Lung (tissue), 12 donors: ENCODE data around the gene PMF1. TPM values are rescaled to one million over a fixed set of nuclear protein-coding genes. Genes with fewer than 3 reads are reported as not detected.

Source experiments
- ATAC-seq: fragments of 200-7000 bp; cut with Tn5 transposase; one replicate; pipeline ENCODE4 v1.9.1; 2020; ENCODE audit warnings: moderate number of reproducible peaks; ENCODE audit not compliant: insufficient read depth, low FRiP score
- DNase-seq, 3 donors: peaks; one replicate each; pipeline ENCODE4 v3.0.0-alpha.2; 2013 to 2017
- H3K27ac ChIP-seq, 2 donors: one replicate each; pipeline ENCODE4 v1.5.1; 2013; ENCODE audit warnings: mild to moderate bottlenecking in 2 of 2, moderate library complexity in 2 of 2, control low read depth in 1 of 2, inconsistent platforms in 1 of 2, low read depth in 1 of 2, low read length in 1 of 2
- H3K27me3 ChIP-seq, 3 donors: one replicate each; pipeline ENCODE4 v1.5.1; 2013; ENCODE audit warnings: low read length in 2 of 3; ENCODE audit not compliant: control insufficient read depth in 3 of 3, insufficient read depth in 3 of 3
- H3K36me3 ChIP-seq, 4 donors: one replicate each; pipeline ENCODE4 v1.5.1; 2013; ENCODE audit warnings: low read length in 4 of 4, mild to moderate bottlenecking in 1 of 4, moderate library complexity in 1 of 4; ENCODE audit not compliant: control insufficient read depth in 4 of 4, insufficient read depth in 4 of 4
- H3K4me1 ChIP-seq, 5 donors: one replicate each; pipeline ENCODE4 v1.5.1; 2013; ENCODE audit warnings: low read length in 5 of 5, mild to moderate bottlenecking in 2 of 5, moderate library complexity in 1 of 5; ENCODE audit not compliant: control insufficient read depth in 5 of 5, insufficient read depth in 5 of 5
- H3K4me3 ChIP-seq: one replicate; pipeline ENCODE4 v1.5.1; 2013; ENCODE audit warnings: mild to moderate bottlenecking, control low read depth, moderate library complexity
- H3K9ac ChIP-seq, 2 donors: one replicate each; pipeline ENCODE4 v1.5.1; 2013; ENCODE audit warnings: low read length in 2 of 2, control low read depth in 1 of 2; ENCODE audit not compliant: insufficient read depth in 1 of 2
- H3K9me3 ChIP-seq, 4 donors: one replicate each; pipeline ENCODE4 v1.5.1; 2013; ENCODE audit warnings: low read length in 3 of 4, mild to moderate bottlenecking in 1 of 4, moderate library complexity in 1 of 4; ENCODE audit not compliant: control insufficient read depth in 4 of 4, insufficient read depth in 3 of 4
- CTCF ChIP-seq: IDR thresholded peaks from 2 replicates; pipeline ENCODE4 v1.5.1; 2012; ENCODE audit warnings: mild to moderate bottlenecking; ENCODE audit errors: control extremely low read depth, extremely low read depth
- WGBS, 2 donors: extraction: QIAGEN DNeasy Blood & Tissue Kit; methylation state at CpG; one replicate each; pipeline ENCODE4 v1.1.7; 2013; 5-methylcytosine and 5-hydroxymethylcytosine counted together
- polyA plus RNA-seq, 2 donors: library from polyadenylated mRNA; stranded (reverse); fragments of 200-250 nt; gene quantifications; one replicate each; pipeline ENCODE4 v1.2.1, GENCODE V29; 2013
- total RNA-seq, 2 donors: library from RNA; depleted of rRNA in 1 of 2; stranded (reverse); fragments of >200 nt in 1 of 2; gene quantifications; one replicate each; pipeline ENCODE4 v1.2.1, GENCODE V29; 2014 to 2021
- donor health status: control.
- donor health status: control.
- donor health status: Bipolar disorder and iron deficiency.
- donor health status: healthy.
- donor health status: DM: yes; HTN: yes; CAD: no.

The PMF1 gene
- total and polyA plus RNA-seq, 4 donors, result 60.0 to 144 (median 64.7) TPM

DNA sequence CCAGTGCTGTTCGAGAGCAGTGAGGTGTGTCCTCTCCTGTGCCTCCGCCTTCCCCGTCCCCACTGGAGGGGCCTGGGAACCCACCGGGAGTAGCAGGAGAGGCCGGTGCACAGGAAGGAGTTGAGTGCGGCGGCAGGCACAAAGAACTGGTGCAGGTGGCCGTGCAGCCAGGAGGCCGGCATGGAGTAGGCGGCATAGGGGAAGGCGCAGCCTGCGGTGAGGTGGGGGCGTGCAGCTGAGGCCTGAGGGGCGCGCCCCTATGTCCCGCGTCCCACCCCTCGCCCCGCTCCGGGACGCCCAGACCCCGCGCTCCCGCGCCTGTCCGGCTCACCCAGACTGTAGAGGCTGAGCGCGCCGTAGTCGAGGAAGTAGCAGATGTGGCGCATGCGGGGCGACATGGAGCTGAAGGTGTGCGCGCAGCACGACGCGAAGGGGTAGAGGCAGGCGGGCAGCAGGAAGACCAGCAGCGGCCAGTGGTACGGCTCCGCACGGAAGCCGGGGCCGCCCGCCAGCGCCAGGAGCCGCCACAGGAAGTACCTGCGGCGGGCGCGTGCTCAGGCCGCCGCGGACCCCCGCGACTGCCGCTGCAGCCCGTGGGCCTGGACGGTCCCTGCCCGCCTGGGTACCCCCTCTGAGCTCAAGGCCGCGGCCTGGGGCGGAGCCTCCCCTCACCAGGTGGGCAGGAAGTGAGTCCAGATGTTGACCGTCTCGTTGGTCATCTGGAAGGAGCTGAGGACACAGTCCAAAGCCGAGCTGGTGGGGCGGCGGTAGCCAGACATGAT, 32.8 kb downstream of the PMF1 start:
- no peak for ATAC-seq
- Histone ChIP-seq H3K4me1 (peaks cover 0 to 13% (median 0%) of the 10 kb centered on the region in 5 donors), H3K4me3 (no peak overlapping the region), H3K9me3 (peaks cover 0 to 1% (median 0%) of the 10 kb centered on the region in 4 donors), H3K27ac (no peak overlapping the region), H3K27me3 (peaks cover 0 to 16% (median 12%) of the 10 kb centered on the region in 3 donors), H3K36me3 (peaks cover 0 to 28% (median 9%) of the 10 kb centered on the region in 4 donors), H3K9ac (no peak overlapping the region)
- no peak for TF ChIP-seq CTCF
- DNase-seq, result peak in 1 of 3 donors; percentile 34
- 5% methylated on average over 48 to 69 of the region's 69 CpGs for WGBS, 2 donors

GRCh38 chr1:156246241-156246780, 33.5 kb downstream of the PMF1 start:
- TF ChIP-seq CTCF, result no peak
- Histone ChIP-seq H3K9ac (no peak overlapping the region), H3K4me3 (no peak overlapping the region), H3K27ac (no peak overlapping the region), H3K9me3 (peaks cover 0 to 1% (median 0%) of the 10 kb centered on the region in 4 donors), H3K36me3 (peaks cover 0 to 28% (median 12%) of the 10 kb centered on the region in 4 donors), H3K27me3 (peaks cover 0 to 16% (median 12%) of the 10 kb centered on the region in 3 donors), H3K4me1 (peaks cover 0 to 13% (median 0%) of the 10 kb centered on the region in 5 donors)
- WGBS, 2 donors, result 42 to 57% methylated on average over 10 of the region's 10 CpGs
- DNase-seq (no peak), ATAC-seq (no peak)

- 60 to 76% methylated on average over 16 of the region's 16 CpGs for WGBS, 2 donors
- Histone ChIP-seq H3K4me1 (peaks cover 0 to 13% (median 0%) of the 10 kb centered on the region in 5 donors), H3K27ac (no peak overlapping the region), H3K27me3 (peaks cover 0 to 16% (median 12%) of the 10 kb centered on the region in 3 donors), H3K9ac (no peak overlapping the region), H3K9me3 (peaks cover 0 to 1% (median 0%) of the 10 kb centered on the region in 4 donors), H3K4me3 (no peak overlapping the region), H3K36me3 (peaks cover 2 to 32% (median 15%) of the 10 kb centered on the region in 4 donors)
- DNase-seq, result no peak
- TF ChIP-seq CTCF, result no peak
- ATAC-seq, result no peak
Observed at GRCh38 chr1:156246781-156247459, 34.1 kb downstream of the PMF1 start.
